Measurements from ENCODE around the gene FKBP9.
"Not testable (repeated sequence)": the region's sequence is repeated elsewhere in the genome, so short reads cannot be mapped to it uniquely, and the experiment has no call there.

Gene FKBP9

DNA sequence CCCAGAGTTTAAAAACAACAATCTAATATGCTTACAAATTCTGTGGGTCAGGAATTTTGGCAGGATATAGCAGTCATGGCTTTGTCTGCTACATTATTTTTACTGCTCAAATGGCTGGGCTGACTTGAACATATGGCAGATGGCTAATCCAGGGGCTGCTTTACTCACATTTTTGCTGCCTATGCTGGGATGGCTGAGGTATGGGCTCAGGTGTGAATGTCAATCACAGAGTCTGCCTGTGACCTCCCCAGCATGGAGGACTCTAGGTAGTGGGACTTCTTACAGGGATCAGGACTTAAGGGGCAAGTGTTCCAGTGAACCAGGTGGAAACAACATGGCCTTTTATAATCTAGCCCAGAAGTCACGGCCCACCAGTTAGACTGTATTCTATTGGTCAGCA lies 4.4 kb upstream of the FKBP9 start:
- no peak for DNase-seq (ENCODE audit: low read depth in 2 of 3, low spot score in 1 of 3)

DNA sequence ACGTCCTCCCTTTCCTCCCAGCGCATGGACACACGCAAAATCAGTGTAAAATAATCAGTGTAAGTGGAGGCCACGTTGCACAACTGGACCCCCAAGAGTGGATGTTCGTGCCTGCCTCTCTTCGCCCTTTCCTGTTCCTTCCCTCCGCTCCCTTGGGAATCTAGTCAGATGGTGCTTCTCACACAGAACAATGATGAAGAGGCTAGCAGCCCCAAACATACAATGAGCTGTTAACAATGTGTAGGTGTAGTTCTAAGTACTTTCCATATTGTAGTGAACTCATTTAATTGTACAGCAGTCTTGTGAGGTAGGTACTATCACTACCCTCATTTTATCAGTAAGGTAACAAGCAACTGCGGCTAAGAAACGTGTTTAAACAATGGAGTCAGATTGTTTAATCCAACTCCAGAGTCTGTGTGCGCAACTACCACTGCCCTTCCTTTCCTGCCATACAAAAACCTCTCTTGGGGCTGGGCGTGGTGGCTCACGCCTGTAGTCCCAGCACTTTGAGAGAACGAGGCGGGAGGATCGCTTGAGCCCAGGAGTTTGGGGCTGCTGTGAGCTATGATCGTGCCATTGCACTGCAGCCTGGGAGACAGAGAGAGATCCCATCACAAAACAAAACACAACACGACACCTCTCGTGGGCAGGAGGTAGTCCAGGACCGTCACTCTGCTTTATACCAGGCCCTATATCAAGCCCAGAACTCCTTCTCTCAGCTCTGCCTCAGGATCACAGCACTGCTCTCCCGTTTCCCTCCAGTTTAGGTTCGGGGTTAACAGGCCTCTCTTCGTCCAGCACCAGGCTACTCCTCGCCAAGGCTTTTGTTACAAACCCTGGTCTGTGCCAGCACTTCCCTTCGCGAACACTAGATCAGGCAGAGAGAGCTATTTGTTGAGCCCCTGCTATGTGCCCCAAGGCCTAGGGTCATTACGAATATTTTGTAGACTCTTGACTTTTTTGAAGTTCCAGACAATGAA lies 1.1 kb downstream of the FKBP9 start:
- no peak for DNase-seq (ENCODE audit: low read depth in 2 of 3, low spot score in 1 of 3)

DNA sequence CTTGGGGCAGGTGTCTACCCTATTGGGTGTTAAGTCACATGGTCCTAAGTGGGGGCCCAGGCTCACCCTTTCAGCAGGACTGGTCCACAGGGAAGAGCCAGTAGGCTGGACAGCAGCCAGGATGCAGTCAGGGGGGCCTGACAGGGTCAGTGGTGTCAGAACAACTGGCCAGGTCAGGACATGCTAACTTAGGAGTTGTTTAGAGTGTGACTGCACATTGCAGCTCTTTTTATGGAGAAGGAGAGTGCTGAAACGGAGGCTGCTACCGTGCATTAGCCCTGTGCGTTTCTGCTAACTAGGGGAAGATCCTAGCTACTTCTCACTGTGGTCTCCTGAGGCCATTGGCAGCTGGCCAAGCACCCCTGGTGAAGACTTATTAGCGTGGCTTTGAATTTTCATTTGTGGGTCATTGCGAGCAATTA lies 6.7 kb downstream of the FKBP9 start:
- DNase-seq (ENCODE audit: low read depth in 2 of 3, low spot score in 1 of 3): not testable (repeated sequence)

DNA sequence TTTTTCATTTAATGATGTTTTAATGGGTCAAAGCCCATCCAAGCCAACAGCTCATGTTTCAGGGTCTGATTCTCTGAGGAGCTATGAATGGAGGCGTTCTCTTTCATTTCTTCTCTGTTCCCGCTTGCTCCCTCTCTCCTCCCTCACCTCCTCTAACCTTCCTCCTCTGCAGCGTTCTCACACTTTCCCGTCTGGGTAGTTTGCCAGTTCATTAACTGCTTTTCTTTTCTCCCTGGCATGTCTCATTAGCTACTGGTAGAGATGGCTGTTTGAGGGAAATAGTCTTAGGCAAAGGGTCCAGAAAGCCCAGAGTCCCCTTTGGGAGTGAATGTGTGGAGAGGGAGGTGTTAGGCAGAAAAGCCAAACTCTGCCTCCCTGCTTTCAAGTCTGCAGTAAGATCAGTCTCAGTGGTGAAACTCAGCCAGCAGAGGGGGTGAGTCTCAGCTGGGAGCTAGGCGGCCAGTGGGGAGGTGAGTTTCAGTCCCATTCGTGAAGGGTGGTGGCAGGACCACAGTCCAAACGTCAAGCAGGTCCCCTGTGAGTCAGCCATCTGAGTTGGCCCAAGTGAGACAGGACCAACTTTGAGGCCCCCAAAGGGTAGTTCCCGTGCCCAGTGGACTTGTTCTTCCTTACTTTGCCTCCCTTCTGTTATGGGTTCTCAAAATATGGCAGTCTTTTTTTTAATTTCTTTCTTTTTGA lies 7.4 kb downstream of the FKBP9 start:
- DNase-seq (ENCODE audit: low read depth in 2 of 3, low spot score in 1 of 3): not testable (repeated sequence)

DNA sequence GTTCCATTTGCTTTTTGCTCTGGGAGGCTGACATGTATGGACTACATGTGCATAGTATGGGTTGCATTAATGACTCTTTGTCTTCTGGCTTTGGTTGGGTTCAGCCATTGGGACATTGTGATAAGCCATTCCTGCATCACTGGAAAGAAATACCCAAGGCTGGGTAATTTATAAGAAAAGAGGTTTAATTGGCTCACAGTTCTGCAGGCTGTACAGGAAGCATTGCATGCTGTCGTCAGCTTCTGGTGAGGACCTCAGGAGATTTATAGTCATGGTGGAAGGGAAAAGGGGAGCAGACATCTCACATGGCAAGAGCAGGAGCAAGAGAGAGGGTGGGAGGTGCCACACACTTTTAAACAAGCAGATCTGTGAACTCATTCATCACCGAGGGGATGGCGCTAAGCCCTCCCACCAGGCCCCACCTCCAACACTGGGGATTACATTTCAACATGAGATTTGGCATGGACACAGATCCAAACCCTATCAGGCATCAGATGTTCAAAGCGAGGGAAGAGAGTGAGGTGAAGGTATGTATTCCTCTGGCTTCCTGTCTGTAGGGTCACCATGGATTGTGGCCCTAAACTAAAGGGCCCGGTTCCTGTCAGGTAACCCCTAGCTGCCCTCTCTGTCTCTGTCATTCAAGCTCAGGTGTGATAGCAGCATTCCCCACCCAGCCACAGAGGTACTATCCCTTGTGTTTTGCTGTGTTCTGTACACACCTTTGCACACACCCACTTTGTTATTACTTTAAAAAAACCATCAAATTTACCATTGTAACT lies 9.4 kb downstream of the FKBP9 start:
- not testable (repeated sequence) for DNase-seq (ENCODE audit: low read depth in 2 of 3, low spot score in 1 of 3)

DNA sequence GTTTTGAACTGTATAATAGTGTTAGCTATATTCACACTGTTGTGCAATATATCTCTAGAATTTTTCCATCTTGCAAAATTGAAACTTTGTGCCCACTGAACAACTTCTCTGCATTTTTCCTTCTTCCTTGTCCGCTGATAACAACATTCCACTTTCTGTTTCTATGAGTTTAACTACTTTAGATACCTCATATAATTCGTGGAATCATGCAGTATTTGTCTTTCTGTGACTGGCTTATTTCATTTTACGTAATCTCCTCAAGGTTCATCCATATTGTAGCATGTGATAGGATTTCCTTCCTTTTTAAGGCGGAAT lies 10.0 kb downstream of the FKBP9 start:
- not testable (repeated sequence) for DNase-seq (ENCODE audit: low read depth in 2 of 3, low spot score in 1 of 3)

DNA sequence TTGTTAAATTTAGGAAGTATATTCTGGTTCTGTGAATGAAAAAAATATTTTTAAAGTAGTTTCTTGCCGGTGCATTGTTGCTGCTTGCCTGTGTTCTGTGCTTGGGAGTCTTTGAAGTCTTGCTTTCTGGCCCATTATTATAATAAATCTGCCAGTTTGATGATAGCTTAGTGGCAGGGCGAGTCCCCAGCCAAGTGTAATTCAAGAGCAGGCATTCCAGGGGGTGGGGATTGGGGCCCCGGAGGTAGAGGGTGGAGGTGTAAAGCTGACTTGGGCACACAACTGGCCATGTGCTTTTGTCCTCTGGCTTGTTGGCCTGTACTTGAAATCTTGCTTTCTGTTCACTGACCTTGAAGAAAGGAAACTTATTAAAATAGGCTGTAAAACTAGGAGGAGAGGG lies 14.7 kb downstream of the FKBP9 start:
- DNase-seq (ENCODE audit: low read depth in 2 of 3, low spot score in 1 of 3): not testable (repeated sequence)

DNA sequence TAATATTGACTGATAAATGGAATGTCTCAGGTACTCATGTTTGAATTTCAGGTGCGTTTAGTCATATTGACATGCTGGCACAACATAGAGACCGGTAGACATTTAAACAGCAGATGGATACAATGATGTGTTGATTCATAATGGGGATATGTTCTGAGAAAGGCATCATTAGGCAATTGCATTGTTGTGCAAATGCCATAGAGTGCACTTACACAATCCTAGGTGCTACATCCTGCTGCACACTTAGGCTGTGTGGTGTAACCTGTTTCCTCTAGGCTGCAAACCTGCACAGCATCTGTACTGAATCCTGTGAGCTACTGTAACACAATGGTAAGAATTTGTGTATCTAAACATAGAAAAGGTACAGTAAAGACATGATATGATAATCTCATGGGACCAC lies 19.9 kb downstream of the FKBP9 start:
- DNase-seq (ENCODE audit: low read depth in 2 of 3, low spot score in 1 of 3): not testable (repeated sequence)

DNA sequence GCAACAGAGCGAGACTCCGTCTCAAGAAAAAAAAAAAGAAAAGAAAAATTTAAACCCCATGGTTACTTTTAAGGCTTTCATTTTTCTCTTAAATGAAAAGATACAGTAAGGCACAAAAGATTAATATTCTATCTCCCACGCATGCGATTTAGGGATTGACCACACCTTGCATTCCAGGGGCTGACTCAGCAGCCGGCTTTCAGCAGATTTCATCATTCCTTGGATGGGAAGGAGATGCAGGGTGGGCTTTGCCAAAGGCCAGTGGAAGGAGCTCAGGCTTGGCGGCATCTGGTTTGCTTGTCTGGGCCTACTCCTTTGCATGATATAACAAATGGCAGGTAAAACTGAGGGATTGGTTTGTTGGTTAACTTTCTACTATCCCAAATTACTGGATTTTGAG lies 22.0 kb downstream of the FKBP9 start:
- DNase-seq (ENCODE audit: low read depth in 2 of 3, low spot score in 1 of 3): not testable (repeated sequence)

DNA sequence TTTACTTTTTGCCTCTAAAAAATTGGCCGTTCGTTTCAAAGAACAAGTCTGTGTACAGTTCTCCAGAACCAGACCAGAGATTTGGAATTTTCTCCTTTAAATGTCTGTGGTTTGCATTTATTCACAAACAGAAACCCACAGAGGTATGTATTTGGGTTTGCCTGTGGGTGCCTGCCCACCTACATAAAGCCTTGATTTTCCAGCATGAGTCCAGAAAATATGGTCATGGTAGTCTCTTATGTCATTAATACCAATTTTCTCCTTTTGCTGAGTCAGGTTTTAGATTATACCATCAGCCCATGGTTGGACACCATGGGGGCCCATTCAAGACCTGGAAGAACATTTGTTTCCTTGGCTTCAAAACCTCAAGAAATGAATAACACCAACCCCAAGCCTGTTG lies 22.7 kb downstream of the FKBP9 start:
- not testable (repeated sequence) for DNase-seq (ENCODE audit: low read depth in 2 of 3, low spot score in 1 of 3)

DNA sequence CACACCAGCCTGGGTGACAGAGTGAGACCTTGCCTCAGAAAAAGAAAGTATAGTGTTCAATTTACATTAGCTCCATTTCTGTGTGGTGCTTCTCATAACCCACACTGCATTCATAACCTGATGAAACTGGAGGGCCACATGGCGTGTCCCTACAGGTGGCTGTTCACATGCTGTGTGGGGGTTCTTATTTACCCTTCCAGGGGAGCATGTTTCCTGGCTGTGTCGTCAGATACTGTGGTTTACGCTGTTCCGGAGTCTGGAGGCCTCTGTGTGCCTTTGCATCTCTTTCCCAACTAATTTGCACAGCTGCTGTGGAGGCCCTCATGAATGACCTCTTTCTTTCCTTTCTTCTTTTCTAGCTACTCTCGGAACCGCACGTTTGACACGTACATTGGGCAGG lies 30.9 kb downstream of the FKBP9 start:
- DNase-seq (ENCODE audit: low read depth in 2 of 3, low spot score in 1 of 3): not testable (repeated sequence)

DNA sequence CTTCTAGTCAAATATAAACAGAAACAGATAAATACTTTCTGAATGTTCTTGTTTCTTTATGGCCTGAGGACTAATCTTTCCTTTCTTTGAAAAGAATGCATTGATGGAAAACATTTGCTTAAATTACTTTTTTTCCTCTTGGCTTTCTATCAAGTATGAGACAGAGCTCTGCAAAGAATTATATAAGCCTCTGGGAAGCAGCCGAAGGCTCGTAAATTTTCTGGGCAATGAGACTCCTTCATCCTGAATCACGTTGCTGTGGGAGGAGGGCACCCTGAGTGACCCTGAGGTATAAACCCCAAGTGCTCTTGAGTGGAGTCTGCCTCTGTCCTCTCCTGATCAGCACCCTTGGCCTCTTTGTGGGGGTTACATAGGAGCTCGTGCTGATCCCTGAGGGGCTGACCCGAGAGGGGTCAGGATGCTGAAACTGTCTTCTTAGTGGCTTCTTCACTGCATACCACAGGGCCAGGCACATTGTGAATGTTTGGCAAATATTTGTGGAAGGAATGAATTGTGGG lies 33.9 kb downstream of the FKBP9 start:
- not testable (repeated sequence) for DNase-seq (ENCODE audit: low read depth in 2 of 3, low spot score in 1 of 3)

DNA sequence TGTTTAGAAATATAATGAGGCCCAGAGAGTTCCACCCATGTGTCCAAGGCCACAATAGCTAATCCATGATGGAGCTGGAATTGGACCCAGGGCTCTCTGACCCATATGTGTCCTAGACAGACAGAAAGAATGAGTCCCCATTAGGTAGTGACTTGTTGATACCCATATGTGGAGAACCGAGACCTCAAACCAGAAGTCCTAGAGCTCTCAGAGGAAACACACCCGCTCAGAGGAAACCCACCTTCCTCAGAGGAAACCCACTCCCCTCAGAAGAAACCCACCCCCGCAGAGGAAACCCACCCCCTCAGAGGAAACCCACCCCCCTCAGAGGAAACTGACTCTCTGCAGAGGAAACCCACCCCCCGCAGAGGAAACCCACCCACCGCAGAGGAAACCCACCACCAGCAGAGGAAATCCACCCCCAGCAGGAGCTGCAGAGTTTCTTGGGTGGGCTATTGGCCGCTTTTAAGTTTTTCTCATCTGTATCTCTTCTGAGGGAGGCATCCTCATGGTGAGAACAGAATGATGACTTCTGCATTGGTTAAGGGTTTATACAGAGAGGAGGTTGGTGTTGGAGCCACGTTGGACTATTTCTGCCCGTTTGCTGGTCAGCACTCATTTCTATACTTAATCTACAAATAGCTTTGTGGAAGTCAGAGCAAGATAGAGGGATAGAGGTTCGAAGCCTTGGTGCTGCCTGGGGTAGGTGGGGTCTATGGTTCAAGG lies 34.9 kb downstream of the FKBP9 start:
- DNase-seq (ENCODE audit: low read depth in 2 of 3, low spot score in 1 of 3): not testable (repeated sequence)

DNA sequence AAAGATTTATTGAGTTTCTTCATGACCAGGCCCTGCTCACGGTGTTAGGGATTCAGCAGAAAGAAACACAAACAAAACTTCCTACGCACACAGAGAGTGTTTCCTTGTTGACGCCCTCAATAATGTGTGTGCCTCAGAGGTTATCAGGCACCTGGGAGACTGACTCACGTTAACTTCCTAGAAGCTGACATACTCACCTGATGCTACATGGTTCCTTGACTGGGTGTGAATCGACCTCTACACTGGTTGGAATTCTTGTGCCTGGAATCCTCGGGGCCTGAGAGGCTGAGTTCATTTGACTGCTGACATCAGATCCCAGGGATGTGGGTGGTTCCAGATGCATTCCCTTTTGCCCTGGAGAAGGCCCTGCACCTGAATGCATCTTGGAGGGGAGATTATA lies 35.5 kb downstream of the FKBP9 start:
- DNase-seq (ENCODE audit: low read depth in 2 of 3, low spot score in 1 of 3): not testable (repeated sequence)

DNA sequence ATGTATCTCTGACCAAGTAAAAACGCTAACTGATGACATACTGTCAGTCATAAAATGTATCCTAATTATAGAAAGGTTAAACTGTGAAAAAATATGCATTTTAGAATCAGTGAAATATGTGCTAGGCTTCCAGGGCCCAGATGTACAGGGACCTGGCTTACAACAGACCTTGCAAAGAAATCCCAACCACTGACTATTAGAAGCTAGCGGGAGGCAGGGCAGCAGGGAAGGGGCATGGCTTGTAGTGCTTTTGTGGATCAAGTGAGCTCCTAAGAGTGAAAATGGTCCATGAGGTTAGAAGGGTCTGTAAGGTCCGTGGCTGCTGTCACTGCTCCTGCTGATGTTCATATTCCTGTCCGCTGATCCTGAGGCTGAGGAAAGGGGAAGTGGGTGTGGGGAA lies 40.7 kb downstream of the FKBP9 start:
- DNase-seq (ENCODE audit: low read depth in 2 of 3, low spot score in 1 of 3): not testable (repeated sequence)

DNA sequence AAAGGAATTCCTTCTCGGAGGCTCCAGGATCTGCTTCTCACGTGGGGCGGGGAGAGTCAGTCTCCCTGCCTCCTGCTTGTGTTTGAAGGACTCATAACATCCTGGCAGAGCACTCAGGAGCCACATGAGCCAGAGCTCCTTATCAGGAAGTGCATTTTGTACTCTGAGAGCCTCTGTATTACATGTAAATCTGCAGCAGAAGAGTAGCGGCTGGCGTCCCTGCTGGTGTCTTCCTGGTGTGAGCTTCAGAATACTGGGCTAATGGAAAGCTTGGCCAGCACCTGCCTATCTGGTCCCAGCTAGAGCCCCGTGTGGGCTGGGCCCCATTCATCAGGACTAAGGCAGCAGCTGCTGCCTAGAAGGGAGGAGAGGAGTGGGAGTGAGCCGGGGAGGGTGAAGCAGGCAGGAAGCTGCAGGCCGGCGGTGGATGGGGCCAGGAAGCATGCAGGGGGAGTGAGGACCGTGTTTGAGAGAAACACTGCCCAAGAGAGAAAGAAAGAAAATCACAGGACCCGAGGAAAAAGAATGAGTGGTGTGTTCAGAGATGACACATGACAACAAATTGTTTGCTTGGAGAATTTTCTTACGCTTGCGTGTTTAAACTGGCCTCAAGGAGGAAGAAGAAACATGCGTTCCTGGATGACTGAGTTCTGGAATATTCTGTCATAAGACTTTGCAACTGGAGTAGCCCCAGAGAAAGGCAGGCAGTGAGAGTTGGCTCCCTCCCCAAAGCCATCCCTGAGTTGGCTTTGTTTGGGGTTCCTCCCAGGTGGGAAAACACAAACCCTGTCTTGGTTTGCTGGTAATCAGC lies 41.3 kb downstream of the FKBP9 start:
- not testable (repeated sequence) for DNase-seq (ENCODE audit: low read depth in 2 of 3, low spot score in 1 of 3)

DNA sequence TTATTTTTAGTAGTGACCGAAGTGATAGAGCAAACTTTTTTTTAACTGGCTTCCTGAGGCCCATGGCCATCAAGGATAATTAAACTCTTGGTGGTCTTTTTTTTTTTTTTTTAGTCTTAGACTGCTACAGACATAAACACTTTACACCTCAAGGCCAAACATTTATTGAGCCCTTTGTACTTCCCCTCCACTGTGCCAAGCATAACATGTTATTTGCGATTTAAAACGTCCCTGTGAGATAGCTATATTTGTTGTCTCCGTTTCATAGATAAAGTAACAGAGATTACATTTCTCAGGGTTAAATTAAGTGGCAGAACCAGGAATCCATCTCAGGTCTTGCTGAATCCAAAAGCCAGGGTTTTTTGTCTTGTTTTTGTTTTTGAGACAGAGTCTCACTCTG lies 42.1 kb downstream of the FKBP9 start:
- not testable (repeated sequence) for DNase-seq (ENCODE audit: low read depth in 2 of 3, low spot score in 1 of 3)

DNA sequence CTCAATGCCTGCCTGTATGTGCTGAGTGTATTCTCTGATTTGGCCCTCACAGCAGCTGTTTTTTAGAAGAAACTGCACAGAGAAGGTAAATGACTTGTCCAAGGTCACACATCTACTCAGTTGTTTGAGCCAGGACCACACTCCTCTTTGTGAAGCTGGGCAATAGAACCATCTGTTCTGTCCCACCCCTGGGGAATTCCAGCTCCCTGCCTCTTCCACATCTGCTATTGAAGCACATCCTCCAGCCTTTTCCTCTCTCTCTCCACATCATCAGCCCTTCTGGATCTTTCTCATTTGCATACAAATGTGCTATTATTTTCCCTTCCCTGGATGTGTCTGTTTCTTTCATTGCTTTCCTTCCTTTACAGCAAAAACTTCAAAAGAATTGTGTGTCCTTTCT lies 45.9 kb downstream of the FKBP9 start:
- DNase-seq (ENCODE audit: low read depth in 2 of 3, low spot score in 1 of 3): not testable (repeated sequence)

DNA sequence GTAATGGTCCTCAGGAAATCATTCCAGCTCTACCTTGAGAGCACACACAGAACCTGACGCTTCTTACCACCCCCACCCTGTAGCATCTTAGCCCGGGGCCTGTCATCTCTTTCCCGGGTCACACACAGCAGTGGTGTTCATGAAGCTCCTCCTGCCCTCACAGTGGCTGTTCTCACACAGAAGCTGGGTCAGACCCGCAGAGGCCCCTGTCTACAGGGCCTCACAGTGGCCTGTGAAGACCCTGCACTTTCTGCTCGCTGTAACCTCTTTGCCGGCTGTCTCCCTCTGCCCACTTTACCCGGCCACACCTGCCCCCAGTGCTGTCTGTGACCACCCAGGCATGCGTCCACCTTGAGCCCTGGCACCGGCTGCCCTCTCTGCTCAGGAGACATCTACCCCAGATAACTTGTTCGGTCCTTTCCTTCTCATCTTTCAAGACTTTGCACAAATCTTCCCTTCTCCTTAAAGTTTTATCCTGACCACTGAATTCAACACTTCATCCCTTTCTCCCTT lies 46.9 kb downstream of the FKBP9 start:
- DNase-seq (ENCODE audit: low read depth in 2 of 3, low spot score in 1 of 3): not testable (repeated sequence)

Data from stimulated activated CD4-positive, alpha-beta T cell treated with anti-CD3 and anti-CD28 coated beads, Interleukin-12 subunit alpha, Interleukin-12 subunit beta, amount 100 ng/mL, for 48 hours (primary cell).